ENCODE results near the gene SLCO3A1.

GRCh38 chr15:91896341-91897055 is 43.0 kb downstream of the SLCO3A1 start:
- no peak for TF ChIP-seq EZH2 (IDR thresholded peaks at IDR 0.05; ENCODE audit: insufficient read depth, poor library complexity, severe bottlenecking)
- no peak for TF ChIP-seq EZH2phosphoT487 (IDR thresholded peaks at IDR 0.05; ENCODE audit: insufficient read depth, low read depth)

All from GM23248 (cell line).